Globus pallidus (tissue), 1 donor: ENCODE data around the gene PDCD1LG2.

Source experiments
- DNase-seq: peaks from one replicate; pipeline ENCODE4 v3.0.0-alpha.2; 2015; ENCODE audit warnings: low spot score

Gene PDCD1LG2

DNA sequence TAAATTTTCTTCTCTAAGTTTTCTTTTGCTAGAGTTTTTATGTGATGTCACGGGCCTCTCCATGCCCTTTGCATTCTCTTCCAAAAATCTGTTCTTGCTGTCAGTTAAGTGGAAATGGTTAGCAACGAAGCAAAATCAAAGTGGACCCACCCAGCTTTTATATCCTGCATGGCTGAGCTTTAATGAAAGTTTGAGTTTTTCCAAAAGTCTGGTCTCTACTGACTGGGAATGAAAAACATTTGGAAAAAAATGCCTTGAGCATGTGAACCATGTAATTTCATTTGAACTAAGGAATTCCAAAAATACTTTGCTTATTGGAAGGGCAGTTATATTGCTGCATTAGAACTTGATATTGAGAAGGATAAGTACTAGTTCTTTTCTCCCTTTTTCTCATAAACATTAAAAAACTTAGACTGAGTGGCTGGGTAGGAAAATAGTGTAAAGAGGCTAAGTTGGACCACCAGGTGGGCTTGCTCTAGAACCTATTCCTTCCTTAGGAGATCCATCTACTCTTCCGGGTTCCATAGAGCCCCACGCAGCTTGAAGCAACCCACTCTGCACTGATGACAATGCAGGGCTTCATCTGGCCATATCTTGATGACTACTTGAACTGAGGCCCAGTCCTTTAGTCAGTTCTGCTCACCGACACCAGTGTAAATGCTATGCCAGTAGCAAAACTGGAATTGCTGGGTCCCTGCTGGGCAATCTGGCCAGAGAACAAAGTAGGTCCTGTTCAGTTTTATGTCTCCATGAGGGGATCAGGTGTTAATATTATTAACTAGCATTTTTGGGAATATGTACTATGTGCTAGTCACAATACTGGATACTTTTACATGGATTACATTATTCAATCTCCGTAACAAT, 101.2 kb downstream of the PDCD1LG2 start:
- no peak for DNase-seq

DNA sequence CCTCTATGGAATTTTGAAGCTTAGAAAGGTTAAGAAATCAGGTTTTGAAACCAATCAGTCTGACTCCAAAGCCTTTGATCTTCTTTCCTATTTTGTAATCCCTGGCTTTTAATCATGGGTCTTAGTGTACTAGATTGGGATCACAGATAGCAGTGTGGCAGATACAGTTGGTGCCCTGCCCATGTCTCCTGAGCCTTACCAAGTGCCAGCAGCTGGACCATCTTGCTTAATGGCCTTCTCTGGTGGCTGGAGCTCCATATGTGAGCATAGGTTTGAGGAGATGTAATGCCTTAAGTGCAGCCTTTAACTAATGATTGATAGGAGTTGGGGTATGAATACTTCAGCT, 101.8 kb downstream of the PDCD1LG2 start:
- no peak for DNase-seq

DNA sequence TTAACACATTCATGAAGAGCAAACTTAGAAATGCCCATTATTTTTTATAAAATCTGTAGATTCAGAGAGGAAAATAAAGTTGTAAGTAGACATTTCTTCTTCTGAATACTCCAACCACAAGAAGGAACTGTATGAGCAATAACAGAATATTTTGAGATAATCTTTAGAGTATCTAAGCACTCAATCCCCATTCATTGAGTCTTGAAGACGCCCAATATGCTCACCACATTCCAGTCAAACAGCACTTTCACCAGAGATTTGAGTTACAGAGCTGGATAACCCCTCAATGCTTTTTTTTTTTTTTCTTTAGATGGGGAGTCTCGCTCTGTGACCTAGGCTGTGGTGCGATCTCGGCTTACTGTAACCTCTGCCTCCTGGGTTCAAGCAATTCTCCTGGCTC, 103.9 kb downstream of the PDCD1LG2 start:
- DNase-seq = no peak

DNA sequence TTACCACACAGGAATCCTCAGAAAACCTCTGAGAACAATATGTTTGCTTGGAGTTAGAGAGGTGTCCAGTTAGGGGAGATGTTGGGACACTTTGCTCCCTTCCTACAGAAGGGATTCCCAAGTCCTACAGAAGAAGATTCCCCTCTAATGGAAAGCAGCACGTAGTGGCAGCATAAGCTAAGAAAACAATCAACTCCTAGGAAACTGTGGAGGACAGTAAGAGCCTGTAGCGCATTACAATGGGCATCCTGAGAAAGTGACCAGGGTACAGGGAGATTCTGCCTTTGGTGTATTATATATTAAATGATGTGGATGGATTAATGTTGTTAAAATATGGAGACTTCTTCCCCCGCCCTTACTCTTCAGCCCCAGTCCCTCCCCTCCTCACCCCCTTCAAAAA, 104.7 kb downstream of the PDCD1LG2 start:
- DNase-seq = no peak

DNA sequence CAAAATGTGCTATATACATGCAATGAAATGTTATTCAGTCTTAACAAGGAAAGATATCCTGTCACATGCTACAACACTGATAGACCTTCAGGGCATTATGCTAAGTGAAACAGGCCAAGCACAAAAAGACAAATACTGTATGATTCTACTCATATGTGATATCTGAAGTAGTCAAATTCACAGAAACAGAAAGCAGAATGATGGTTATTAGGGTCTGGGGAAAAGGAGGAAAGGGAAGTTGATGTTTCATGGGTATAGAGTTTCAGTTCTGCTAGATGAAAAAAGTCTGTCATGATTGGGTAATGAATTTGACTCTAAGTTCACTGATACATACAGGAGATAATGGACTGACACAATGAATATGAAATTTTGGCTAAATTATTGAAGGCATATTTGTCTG, 107.4 kb downstream of the PDCD1LG2 start:
- peak; percentile 11 for DNase-seq

DNA sequence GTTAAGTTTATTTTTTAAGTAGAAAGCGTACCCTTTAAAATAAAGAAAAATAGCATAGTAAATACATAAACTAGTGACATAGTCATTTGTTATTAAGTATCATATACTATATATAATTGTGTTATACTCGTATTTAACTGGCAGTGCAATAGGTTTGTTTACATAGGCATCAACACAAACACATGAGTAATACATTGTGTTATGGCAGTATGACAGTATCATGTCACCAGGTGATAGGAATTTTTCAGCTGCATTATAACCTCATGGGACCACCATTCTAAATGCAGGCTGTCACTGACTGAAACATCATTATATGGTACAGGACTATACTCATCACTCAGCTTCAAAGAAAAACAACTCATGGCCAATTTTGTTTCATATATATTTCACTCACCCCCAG, 110.2 kb downstream of the PDCD1LG2 start:
- no peak for DNase-seq
